ENCODE results near the gene LEMD2.

The LEMD2 gene

GRCh38 chr6:33761581-33761921 lies 27.4 kb downstream of the LEMD2 start:
- H3K9ac ChIP-seq (ENCODE audit: low read depth, low read length, poor library complexity, severe bottlenecking): peak overlapping the region; percentile 68
- no peaks in the 10 kb centered on the region for H4K20me1 ChIP-seq (ENCODE audit: insufficient read depth, low read length, poor library complexity, severe bottlenecking)
- no peaks in the 10 kb centered on the region for H3K79me2 ChIP-seq (ENCODE audit: insufficient read depth, low read length)
- H3K9me3 ChIP-seq (ENCODE audit: insufficient read depth, low read depth, low read length): no peaks in the 10 kb centered on the region
- no peaks in the 10 kb centered on the region for H3K36me3 ChIP-seq (ENCODE audit: insufficient read depth, low read length)
- TF ChIP-seq EZH2phosphoT487 (IDR thresholded peaks at IDR 0.05; ENCODE audit: borderline replicate concordance): no peak
- TF ChIP-seq, protein P1, sequence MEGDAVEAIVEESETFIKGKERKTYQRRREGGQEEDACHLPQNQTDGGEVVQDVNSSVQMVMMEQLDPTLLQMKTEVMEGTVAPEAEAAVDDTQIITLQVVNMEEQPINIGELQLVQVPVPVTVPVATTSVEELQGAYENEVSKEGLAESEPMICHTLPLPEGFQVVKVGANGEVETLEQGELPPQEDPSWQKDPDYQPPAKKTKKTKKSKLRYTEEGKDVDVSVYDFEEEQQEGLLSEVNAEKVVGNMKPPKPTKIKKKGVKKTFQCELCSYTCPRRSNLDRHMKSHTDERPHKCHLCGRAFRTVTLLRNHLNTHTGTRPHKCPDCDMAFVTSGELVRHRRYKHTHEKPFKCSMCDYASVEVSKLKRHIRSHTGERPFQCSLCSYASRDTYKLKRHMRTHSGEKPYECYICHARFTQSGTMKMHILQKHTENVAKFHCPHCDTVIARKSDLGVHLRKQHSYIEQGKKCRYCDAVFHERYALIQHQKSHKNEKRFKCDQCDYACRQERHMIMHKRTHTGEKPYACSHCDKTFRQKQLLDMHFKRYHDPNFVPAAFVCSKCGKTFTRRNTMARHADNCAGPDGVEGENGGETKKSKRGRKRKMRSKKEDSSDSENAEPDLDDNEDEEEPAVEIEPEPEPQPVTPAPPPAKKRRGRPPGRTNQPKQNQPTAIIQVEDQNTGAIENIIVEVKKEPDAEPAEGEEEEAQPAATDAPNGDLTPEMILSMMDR (conservative IDR thresholded peaks at IDR 0.05; ENCODE audit: low read length): no peak
- H3F3A ChIP-seq (ENCODE audit: low read depth): no peaks in the 10 kb centered on the region
- H3K9me2 ChIP-seq (replicated peaks; ENCODE audit: low read depth, low read length): no peaks in the 10 kb centered on the region
- H3K4me3 ChIP-seq (ENCODE audit: low read length, poor library complexity, severe bottlenecking): no peak overlapping the region
- H3K27me3 ChIP-seq (ENCODE audit: insufficient read depth, low read length, poor library complexity, severe bottlenecking): no peaks in the 10 kb centered on the region
- H3K4me2 ChIP-seq (ENCODE audit: low read depth, low read length, poor library complexity, severe bottlenecking): peak overlapping the region; percentile 55
- peaks cover 22% of the 10 kb centered on the region for H3K4me1 ChIP-seq (ENCODE audit: insufficient read depth, low read length, poor library complexity, severe bottlenecking)
- H2AFZ ChIP-seq (ENCODE audit: low read length): 0 out of 2 replicates have a peak overlapping the region, but pooled peaks have one; percentile 22

GRCh38 chr6:33759887-33760629 lies 28.9 kb downstream of the LEMD2 start:
- H3K9me2 ChIP-seq (replicated peaks; ENCODE audit: low read depth, low read length): no peaks in the 10 kb centered on the region
- H4K20me1 ChIP-seq (ENCODE audit: insufficient read depth, low read length, poor library complexity, severe bottlenecking): no peaks in the 10 kb centered on the region
- no peaks in the 10 kb centered on the region for H3K79me2 ChIP-seq (ENCODE audit: insufficient read depth, low read length)
- H2AFZ ChIP-seq (ENCODE audit: low read length): 0 out of 2 replicates have a peak overlapping the region, but pooled peaks have one; percentile 2
- TF ChIP-seq, protein P1 (conservative IDR thresholded peaks at IDR 0.05; ENCODE audit: low read length): no peak
- no peak for TF ChIP-seq EZH2phosphoT487 (IDR thresholded peaks at IDR 0.05; ENCODE audit: borderline replicate concordance)
- no peaks in the 10 kb centered on the region for H3F3A ChIP-seq (ENCODE audit: low read depth)
- no peaks in the 10 kb centered on the region for H3K36me3 ChIP-seq (ENCODE audit: insufficient read depth, low read length)
- no peak overlapping the region for H3K4me3 ChIP-seq (ENCODE audit: low read length, poor library complexity, severe bottlenecking)
- H3K27me3 ChIP-seq (ENCODE audit: insufficient read depth, low read length, poor library complexity, severe bottlenecking): no peaks in the 10 kb centered on the region
- no peak overlapping the region for H3K9ac ChIP-seq (ENCODE audit: low read depth, low read length, poor library complexity, severe bottlenecking)
- peaks cover 22% of the 10 kb centered on the region for H3K4me1 ChIP-seq (ENCODE audit: insufficient read depth, low read length, poor library complexity, severe bottlenecking)
- H3K9me3 ChIP-seq (ENCODE audit: insufficient read depth, low read depth, low read length): no peaks in the 10 kb centered on the region
- H3K4me2 ChIP-seq (ENCODE audit: low read depth, low read length, poor library complexity, severe bottlenecking): peak overlapping the region; percentile 55

GRCh38 chr6:33758815-33759216 lies 30.1 kb downstream of the LEMD2 start:
- H3K9me2 ChIP-seq (replicated peaks; ENCODE audit: low read depth, low read length): no peaks in the 10 kb centered on the region
- no peaks in the 10 kb centered on the region for H3K27me3 ChIP-seq (ENCODE audit: insufficient read depth, low read length, poor library complexity, severe bottlenecking)
- no peak overlapping the region for H3K9ac ChIP-seq (ENCODE audit: low read depth, low read length, poor library complexity, severe bottlenecking)
- no peaks in the 10 kb centered on the region for H3K79me2 ChIP-seq (ENCODE audit: insufficient read depth, low read length)
- H3K4me2 ChIP-seq (ENCODE audit: low read depth, low read length, poor library complexity, severe bottlenecking): no peak overlapping the region
- H4K20me1 ChIP-seq (ENCODE audit: insufficient read depth, low read length, poor library complexity, severe bottlenecking): no peaks in the 10 kb centered on the region
- H3K4me1 ChIP-seq (ENCODE audit: insufficient read depth, low read length, poor library complexity, severe bottlenecking): peaks cover 22% of the 10 kb centered on the region
- no peaks in the 10 kb centered on the region for H3K9me3 ChIP-seq (ENCODE audit: insufficient read depth, low read depth, low read length)
- H3K4me3 ChIP-seq (ENCODE audit: low read length, poor library complexity, severe bottlenecking): no peak overlapping the region
- H2AFZ ChIP-seq (ENCODE audit: low read length): no peak overlapping the region
- H3K36me3 ChIP-seq (ENCODE audit: insufficient read depth, low read length): no peaks in the 10 kb centered on the region
- no peak for TF ChIP-seq EZH2phosphoT487 (IDR thresholded peaks at IDR 0.05; ENCODE audit: borderline replicate concordance)
- TF ChIP-seq, protein P1 (conservative IDR thresholded peaks at IDR 0.05; ENCODE audit: low read length): no peak
- no peaks in the 10 kb centered on the region for H3F3A ChIP-seq (ENCODE audit: low read depth)
